DMS153 (cell line): ENCODE results near the gene STPG4.
"Not testable (repeated sequence)": the region's sequence is repeated elsewhere in the genome, so short reads cannot be mapped to it uniquely, and the experiment has no call there.

Experiments
- DNase-seq: peaks from one replicate; lab custom pipeline; 2025; lab: John Stamatoyannopoulos, UW

STPG4 gene, protein sequence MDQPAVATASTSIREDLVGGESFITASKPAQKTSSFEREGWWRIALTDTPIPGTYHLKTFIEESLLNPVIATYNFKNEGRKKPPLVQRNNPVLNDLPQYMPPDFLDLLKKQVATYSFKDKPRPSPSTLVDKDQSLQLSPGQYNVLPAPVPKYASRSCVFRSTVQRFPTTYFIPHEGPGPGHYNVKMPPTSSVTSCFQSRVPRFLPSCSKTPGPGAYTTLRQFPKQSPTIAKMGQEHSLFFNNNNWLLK

DNA sequence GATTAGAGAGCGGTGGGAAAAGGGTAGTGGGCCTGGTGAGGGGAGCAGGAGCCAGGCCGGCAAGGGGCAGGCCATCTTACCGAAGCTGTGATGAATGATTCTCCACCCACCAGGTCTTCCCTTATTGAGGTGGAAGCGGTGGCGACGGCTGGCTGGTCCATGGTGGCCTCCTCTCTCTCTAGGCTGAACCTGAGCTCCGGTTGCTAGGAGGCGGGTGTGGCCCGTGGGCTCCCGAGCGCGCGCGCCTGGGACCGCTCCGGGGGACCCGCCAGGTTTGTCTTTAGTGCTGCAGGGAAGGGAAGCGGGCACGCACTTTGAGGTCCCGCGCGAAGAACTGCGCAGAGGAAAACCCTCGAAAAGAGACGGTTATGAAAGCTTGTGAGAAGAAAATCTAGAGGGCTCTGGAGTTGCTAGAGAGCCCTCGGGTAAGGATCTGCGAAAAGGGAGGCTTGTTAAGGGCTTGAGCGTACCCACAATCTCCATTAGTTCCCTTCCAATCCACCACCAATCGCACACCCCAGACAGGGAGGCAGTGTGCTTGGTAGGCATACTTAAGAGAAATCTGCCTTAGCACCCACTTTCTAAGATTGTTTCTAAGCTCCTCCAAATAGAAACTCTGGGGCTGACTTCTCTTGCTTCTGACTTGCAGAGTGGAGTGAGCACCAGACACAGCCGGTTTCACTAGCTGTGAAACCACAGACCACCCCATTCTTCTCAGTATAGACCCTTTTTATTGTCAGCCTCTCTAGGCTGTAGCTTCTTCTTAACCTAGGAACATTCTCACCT, at the start of gene STPG4:
STPG4 (minus strand) TSS at position 218 of the 786 bp plus-strand sequence; CDS start at position 161, 57 bp downstream.
- DNase-seq, result no peak

DNA sequence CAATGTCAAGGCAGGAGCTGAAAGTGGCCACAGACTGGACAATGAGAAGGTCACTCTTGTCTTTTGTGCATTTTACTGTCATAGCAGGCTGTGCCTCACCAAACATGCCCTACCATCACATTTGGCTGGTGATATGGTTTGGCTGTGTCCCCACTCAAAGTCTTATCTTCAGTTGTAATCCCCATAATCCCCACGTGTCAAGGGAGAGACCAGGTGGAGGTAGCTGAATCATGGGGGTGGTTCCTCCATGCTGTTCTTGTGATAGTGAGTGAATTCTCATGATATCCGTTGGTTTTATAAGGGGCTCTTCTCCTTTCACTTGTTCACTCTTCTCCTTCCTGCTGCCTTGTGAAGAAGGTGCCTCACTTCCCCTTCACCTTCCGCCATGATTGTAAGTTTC, 49.6 kb upstream of the STPG4 start:
- DNase-seq, result no peak

DNA sequence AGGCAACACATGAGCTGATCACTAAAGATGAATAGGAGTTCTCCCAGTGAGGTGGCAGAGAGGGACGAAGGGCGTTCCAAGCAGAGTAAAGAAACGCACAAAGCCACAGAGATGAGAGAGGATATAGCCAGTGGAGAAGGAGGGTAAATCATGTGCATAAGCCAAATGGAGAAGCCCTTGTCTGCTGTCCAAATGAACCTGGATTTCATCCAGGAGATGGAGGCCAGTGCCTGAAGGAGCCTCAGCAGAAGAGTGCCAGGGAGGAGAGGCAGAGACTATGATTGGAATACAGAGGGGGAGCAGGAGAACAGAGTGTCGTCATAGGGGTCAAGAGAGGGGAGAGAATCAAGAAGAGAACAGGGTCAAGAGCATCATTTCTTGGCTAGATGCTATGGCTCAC, 48.9 kb upstream of the STPG4 start:
- DNase-seq, result no peak

DNA sequence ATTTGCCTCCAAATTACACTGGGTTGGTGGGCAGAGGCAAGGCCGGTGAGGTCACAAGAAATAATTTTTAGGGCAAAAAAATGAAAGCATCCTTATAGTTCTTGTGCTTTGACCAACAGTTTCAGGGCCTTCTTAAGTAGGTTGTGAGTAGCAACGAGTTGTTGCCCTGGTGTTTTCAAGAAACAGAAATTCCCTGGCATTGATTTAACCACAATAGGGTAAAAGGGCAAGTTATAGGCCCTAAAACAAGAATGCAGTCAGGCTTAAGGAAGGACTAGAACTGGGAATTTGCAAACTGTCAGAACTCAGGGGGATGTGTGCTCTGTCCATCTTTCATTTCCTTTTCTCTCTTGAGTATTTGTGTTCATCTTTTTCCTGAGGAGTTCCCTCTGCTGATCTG, 46.1 kb upstream of the STPG4 start:
- DNase-seq, result no peak

DNA sequence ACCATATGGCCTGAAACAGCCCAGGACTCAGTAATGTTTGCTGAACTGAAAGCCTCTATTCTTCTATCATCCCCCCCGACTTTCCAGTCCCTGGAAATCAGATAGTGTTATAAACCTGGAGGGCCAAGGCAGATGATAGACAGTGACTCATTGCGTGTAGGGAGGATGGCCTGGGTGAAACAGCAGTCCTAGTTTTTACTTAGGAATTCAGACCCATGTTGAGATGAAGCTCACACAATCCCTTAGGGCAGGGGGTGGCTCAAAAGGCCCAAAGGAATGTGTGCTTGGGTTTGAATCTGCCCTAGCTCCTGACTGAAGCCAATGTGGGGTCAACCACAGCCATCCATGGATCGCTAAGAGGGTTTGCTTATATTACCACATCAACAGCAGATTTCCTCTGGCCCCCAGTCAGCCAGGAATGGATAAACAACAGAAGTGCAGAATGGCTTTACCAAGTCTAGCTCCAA, 43.9 kb upstream of the STPG4 start:
- no peak for DNase-seq

DNA sequence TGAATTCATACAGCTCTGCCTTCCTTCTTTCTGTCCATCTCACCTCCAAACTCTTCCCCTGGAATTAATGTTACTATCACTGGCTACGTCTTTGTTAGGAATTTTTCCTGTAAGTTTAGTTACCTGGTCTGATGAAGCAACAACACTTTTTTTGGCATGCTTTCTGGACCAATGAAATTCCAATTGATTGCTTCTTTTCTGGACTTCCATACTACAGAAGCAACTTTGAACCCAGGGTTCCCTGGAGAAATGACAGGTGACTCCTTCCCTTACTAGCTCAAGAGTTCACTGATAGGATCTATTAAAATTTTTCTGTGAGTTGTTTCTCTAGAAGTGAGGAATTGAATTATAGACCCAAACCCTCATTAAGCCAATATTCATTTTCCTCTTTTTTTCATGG, 41.4 kb upstream of the STPG4 start:
- DNase-seq, result no peak

DNA sequence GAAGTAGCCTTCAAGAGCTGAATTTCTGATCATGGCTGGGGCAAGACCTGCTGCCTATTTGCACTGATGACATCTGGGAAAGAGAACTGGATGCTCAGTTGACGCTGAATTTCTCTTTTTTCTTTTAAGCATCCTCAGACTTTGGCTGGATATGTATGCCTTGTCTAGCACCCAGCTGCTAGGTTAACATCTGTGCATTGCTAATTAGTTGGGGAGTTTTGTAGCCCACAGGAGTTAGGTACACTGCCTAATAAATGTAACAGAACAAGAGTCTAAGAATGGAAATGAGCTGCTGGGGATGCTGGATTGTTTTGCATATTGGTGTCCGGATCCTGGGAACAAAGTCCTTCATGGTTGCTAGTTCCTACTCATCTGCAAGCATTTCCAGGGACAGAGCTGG, 40.9 kb upstream of the STPG4 start:
- no peak for DNase-seq

DNA sequence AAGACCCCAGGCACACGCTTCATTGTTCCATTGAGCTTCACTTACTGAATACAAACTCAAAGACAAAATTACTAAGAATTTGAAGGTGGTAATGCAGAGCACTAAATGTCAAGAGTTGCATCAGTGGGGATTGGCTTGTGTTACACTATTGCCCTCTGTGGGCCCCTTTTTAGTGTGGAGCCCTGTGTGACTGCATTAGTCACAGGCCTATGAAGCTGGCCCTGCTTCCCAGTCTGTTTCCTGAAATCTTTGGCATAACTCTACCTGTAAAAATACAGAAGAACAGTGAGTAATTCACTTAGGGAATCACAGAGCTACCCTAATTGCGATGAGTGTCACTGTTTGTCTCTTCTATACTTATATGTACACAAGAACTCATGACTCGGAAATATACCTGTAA, 40.0 kb upstream of the STPG4 start:
- no peak for DNase-seq

DNA sequence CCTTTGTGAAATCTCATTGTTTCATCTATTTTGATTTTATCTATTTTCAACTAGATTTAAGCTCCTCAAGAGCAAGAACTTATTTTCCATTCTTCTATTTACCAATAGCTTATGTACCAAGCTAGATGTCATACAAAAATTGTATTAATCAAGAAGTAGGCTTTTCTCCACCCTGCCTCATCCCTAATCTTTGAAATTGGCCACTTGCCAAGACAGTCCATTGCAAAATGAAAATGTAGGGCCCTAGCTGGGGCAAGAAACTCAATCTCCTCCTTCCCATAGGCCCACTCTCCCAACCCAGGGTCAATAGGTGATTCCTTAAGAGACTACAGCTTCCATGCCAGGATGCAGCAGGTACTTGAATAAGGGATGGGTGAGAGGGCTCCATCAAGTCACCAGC, 39.3 kb upstream of the STPG4 start:
- no peak for DNase-seq

DNA sequence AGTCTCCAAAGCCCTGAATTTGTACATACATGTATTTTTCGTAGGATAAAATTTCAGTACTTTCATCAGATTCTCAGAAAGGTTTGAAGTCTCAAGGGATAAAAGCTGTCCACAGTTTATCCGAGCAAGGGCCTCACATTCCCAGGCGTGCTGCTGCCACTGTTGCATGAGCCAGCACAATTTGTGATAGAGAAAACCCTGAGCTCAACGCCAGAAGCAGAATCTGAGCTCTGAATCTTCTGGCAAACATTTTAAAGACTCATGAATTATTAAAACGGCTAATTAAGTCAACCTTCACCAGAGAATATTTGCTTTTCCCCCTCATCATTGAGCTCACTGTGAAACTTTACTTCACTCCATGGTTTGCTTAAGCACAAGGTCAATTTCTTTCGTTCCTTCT, 38.5 kb upstream of the STPG4 start:
- DNase-seq, result no peak

DNA sequence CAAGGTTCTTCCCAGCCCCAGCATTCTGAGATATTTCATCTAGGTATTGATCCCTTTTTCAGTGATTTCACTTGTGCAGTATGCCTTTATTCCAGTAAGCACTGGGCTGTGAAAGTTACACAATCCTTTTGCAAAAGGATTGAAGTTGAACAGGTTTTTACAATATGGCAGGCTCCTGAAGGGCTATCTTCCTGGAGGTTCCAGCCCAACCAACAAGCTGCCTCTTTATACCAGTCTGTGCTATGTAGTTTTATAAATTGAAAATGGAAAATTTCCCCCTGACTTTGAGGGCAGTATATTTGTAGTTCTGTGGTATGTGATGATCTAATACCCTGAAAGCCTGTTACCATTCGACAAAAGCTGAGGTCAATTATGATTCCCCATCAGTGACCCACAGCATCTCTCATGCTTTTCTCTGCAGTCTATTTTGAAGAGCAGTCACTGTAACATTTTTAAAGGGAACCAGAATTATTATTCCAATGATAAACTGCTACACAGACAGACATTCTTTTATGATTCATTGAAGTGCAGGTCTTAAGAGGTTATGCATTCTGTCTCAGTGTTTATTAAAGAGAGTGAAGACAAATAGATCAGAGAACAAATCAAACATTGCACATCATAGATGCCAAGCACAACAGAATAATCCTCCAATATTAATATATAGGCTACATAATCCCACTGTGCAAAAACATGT, 35.2 kb upstream of the STPG4 start:
- DNase-seq, result no peak

DNA sequence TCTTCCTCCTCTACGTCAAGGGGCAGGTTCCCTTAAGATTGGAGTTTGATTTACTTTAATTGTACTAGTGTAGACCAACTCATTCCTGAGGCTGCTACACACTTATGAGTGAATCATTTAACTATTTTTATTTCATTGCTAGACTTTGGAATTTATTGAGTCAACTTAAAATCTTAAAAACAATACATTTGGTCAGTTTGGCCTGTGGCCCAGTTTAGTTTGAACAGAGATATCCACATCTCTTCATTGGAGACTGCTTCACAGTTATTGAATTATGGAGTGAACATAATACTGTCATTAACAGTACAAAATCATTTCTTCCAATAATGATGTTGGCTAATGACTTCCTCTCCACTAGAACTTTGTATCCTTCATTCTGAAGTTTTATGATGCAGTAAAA, 34.5 kb upstream of the STPG4 start:
- no peak for DNase-seq

DNA sequence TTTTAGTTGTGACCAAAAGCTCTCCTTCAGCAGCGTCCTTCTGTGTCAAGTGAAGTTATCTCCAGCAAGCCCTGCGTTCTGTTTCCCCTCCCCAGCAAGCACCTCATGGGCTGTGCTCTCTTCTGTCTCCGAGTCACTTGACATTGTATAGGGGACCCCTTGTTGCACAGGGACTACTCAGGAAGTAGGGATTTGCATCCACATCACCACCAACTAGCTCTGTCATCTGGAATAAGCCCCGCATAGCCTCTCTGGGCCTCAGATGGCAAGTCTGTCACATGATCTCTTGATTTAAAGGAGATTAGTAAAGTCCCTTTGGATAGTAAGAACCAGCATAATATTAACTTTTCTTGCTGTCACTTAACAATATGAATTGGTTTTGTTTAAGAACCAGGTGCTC, 32.0 kb upstream of the STPG4 start:
- no peak for DNase-seq

DNA sequence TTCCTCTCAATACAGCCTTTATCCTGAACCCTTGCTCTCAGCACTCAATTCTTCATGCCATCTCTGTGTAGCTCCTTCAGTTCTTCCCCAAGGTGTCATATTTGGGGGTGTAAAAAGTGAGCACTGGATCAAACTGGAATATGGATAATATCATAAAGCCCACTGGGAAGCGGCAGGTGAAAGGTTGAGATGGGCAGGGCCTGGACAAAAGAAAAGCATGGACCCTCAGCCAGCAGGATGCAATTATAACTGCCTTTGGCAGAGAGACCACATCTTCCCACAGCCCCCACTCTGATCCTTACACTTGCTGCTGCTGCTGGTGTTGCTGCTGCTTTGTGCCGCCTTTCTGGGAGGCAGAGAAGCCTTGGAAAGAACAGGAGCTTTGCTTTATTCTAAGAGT, 31.2 kb upstream of the STPG4 start:
- DNase-seq, result no peak

DNA sequence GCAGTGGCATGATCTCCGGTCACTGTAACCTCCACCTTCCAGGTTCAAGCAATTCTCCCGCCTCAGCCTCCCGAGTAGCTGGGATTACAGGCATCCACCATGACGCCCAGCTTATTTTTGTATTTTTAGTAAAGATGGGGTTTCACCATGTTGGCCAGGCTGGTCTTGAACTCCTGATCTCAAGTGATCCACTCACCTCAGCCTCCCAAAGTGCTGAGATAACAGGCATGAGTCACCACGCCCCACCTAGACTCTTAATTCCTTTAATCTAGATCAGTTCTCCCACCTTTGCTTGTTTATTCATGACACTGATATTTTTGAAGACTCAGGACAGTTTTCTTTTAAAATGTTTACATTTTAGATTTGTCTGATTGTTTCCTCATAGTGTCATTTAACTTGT, 30.0 kb upstream of the STPG4 start:
- not testable (repeated sequence) for DNase-seq

DNA sequence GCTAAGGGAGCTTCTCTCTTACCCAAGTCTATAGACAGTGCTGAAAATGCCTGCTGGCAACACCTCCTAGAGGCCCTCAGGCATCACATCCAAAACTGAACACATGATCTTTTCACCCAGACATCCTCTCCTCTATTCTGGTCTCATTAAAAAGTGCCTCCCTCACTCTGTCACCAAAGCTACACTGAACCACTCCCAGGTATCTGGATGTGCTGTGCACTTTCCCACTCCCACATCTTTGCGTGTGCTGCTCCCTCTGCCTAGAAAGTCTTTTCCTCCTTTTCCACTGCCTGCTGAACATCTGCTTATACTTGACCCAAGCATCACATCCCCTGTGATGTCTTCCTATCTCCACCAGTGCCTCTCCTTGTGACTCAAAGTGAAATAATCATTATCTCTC, 26.1 kb upstream of the STPG4 start:
- DNase-seq, result no peak

DNA sequence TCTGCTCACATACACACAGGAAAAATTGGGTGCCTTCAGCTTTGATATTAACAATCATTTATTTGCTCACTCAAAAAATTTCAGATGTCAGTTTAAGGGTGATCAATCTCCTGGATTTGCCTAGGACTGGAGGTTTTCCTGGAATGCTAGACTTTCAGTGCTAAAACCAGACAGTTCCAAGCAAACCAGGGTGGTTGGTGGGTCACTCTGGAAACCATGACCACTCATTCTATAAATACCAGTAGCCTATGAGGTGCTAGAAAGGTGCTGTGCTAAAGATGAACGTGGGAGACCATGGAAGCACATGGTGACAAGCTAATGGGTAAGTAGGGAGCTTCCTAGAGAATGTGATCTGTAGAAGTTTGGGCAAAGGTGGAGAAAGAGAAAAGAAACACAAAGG, 25.4 kb upstream of the STPG4 start:
- no peak for DNase-seq

DNA sequence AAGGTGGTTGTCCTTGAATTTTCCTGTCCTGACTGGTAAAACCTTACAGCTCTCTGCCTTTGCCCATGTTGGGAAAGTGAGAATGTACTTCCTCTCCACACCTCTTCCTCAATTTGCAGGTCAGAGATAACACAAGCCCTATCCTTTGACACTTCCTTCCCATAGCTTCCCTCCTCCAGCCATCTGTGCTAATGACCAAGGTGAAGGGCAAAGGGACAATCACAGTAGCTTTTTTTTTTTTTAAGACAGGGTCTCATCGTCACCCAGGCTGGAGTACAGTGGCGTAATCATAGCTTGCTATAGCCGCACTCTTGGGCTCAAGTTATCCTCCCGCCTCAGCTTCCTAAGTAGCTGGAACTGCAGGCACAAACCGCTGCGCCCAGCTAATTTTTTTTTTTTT, 24.3 kb upstream of the STPG4 start:
- DNase-seq, result no peak

DNA sequence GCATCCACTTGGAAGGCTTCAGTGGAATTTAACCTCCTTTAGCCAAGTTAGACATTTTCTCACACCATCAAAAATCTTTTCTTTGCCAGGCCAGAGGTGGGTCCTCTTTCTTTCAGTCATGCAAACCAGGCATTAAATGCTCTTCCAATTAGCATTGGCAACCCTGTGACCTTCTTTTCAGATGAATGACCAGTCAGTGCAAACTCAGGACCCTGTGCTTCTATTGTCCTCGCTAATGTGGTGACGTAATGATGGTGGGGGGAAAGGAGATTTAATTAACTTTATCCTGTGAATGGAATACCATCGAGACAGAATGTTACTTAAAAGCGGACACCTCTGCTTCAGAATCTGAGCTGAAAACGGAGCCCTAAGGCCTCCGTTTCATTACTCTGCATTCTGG, 23.2 kb upstream of the STPG4 start:
- no peak for DNase-seq

DNA sequence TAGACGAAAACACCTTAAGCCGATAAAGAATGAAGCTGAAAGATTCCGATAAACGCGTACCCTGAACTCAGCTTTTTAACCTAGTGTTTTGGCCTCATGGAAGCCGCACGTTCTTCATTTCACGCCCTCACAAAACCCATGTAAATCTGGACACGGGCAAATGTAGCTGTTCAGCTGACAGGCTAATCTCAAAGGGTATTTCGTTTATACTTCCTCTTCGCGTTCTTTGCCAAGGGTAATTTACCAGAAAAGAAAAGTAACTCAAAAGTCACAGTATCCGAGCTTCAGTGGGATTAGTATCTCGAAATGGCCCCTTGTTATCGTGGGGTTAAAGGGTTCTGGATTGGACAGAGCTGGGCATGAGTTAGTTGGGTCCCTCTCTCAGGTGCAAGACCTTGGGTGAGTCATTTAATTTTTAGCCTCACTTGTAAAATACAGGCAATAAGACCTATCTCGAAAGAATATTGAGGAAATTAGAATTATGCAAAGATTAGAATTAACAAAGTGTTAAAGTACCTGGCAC, 22.0 kb upstream of the STPG4 start:
- DNase-seq, result no peak

DNA sequence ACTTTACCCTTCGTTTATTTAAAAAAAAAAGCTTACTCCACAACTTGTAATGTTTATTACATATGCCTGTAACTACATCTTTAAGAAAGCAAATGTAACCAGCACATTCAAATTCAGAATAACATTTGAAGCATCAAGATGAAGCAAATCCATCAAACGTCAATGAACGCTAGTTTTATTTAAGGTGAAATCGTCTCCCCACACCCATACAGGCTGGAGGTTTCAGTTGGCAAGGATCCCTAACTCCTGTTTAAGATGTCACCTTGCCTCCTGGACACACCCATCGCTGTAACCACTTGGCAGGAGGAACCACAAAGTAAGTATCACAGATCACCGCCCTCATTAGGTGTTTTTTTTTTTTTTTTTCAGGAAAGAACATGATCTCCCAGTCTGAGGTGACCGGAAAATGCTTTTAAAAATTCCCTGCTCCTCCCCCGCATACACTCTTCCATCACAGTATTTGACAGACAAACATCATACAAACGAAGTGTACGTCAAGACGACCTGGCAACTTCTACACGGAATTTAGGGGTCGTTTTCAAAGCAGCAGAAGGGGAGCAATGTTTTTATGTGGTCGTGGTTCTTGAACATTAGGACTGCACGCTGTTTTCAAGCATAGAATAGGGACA, 19.7 kb upstream of the STPG4 start:
- DNase-seq, result peak; percentile 56

DNA sequence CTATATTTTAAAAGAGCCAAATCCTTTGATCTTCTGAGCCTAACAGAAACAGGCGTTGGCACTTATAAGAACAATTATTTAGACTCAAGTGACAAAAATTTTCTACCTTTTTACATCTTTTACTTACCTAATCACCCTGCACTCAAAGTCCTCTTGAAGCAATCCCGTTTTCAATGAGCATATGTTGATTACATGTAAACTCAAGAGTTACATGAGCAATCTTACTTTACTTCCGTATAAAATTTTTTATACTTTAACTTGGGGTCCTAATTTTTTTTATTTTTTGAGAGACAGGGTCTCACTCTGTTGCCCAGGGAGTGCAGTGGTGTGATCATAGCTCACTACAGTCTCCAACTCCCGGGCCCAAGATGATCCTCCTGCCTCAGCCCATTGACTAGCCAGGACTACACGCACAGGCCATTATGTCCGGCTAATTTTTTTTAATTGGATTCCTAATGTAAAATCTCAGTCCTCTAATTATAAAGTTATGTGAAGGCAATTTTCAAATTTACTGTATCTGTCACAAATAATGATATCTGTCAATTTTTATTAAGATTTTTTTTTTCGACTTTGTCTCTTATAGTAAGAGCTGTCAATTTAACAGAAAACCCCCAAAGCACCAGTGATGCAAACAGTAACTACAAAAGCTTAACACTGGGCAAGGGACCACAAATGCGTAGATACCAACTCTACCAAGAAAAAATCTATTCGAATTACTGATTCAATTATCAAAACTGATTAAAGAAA, 19.1 kb upstream of the STPG4 start:
- no peak for DNase-seq
